PFSK-1 (cell line): ENCODE measurements around the gene XPNPEP1.

Experiments
- FOXP2 ChIP-seq: optimal IDR thresholded peaks from 2 replicates; pipeline ENCODE3; 2011; ENCODE audit warnings: borderline replicate concordance, control low read depth, inconsistent platforms; ENCODE audit not compliant: insufficient read depth; ENCODE audit errors: extremely low read length, extremely low read depth
- POLR2AphosphoS5 ChIP-seq: IDR thresholded peaks from 2 replicates; pipeline ENCODE4 v1.6.1; 2012; ENCODE audit warnings: low read depth, mild to moderate bottlenecking, control low read depth, low read length, moderate library complexity
- SIN3A ChIP-seq: IDR thresholded peaks from 2 replicates; pipeline ENCODE4 v1.6.1; 2012; ENCODE audit warnings: mild to moderate bottlenecking, low read length, moderate library complexity, borderline replicate concordance; ENCODE audit not compliant: insufficient read depth
- TAF1 ChIP-seq: IDR thresholded peaks from 2 replicates; pipeline ENCODE4 v1.6.1; 2012; ENCODE audit warnings: low read length, control low read depth, borderline replicate concordance; ENCODE audit not compliant: insufficient read depth
- TF ChIP-seq, protein P1 (sequence below), 2 experiments: IDR thresholded peaks; 2 replicates each; pipeline versions ENCODE4 v1.6.1 to v1.8.0; 2011 to 2012; ENCODE audit warnings: low read depth in 2 of 2, low read length in 2 of 2, control low read depth in 1 of 2, inconsistent platforms in 1 of 2, mild to moderate bottlenecking in 1 of 2, moderate library complexity in 1 of 2; ENCODE audit not compliant: insufficient read depth in 1 of 2

XPNPEP1 gene

DNA sequence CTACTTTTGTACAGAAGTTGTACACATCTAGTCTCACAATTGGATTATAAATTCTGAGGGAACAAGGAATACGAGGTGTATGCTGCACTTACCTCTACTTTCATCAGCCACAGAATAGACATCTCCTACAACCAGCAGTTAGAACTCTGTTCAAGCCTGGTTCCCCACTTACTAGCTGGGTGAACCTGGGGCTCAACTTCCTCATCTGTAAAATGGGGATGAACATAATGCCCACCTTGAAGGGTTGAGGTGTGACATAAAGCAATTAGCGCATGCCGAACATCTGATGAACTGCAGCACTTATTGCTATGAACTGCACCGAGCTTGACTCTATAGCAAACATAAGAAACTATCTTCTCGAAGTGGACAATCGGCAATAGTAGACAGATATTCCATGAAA is 25.3 kb downstream of the XPNPEP1 start:
- no peak for TF ChIP-seq TAF1
- TF ChIP-seq, protein P1, sequence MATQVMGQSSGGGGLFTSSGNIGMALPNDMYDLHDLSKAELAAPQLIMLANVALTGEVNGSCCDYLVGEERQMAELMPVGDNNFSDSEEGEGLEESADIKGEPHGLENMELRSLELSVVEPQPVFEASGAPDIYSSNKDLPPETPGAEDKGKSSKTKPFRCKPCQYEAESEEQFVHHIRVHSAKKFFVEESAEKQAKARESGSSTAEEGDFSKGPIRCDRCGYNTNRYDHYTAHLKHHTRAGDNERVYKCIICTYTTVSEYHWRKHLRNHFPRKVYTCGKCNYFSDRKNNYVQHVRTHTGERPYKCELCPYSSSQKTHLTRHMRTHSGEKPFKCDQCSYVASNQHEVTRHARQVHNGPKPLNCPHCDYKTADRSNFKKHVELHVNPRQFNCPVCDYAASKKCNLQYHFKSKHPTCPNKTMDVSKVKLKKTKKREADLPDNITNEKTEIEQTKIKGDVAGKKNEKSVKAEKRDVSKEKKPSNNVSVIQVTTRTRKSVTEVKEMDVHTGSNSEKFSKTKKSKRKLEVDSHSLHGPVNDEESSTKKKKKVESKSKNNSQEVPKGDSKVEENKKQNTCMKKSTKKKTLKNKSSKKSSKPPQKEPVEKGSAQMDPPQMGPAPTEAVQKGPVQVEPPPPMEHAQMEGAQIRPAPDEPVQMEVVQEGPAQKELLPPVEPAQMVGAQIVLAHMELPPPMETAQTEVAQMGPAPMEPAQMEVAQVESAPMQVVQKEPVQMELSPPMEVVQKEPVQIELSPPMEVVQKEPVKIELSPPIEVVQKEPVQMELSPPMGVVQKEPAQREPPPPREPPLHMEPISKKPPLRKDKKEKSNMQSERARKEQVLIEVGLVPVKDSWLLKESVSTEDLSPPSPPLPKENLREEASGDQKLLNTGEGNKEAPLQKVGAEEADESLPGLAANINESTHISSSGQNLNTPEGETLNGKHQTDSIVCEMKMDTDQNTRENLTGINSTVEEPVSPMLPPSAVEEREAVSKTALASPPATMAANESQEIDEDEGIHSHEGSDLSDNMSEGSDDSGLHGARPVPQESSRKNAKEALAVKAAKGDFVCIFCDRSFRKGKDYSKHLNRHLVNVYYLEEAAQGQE (IDR thresholded peaks at IDR 0.05; ENCODE audit: insufficient read depth in 1 of 2, low read depth in 2 of 2, low read length in 2 of 2): no peak
- no peak for TF ChIP-seq SIN3A
- no peak for TF ChIP-seq POLR2AphosphoS5
- no peak for TF ChIP-seq FOXP2

DNA sequence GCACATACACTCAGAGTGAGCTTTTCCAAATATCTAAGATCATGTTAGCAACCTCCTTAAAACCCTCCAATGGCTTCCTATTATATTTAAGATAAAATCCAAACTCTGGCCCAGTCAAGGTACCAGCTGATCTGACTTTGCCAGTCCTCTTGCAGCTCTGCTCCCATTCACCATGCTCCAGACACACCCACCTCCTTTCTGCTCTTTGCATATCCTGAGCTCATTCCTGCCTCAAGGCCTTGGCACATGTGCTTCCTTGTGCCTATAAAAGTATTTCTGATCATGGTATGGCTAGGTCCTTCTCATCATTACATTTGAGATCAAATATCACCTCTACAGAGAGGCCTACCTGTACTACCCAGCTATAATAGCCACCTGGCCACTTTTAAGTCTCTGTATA is 27.5 kb downstream of the XPNPEP1 start:
- TF ChIP-seq POLR2AphosphoS5 (no peak), FOXP2 (no peak), SIN3A (no peak), TAF1 (no peak)
- TF ChIP-seq, protein P1 (IDR thresholded peaks at IDR 0.05; ENCODE audit: insufficient read depth in 1 of 2, low read depth in 2 of 2, low read length in 2 of 2): no peak

DNA sequence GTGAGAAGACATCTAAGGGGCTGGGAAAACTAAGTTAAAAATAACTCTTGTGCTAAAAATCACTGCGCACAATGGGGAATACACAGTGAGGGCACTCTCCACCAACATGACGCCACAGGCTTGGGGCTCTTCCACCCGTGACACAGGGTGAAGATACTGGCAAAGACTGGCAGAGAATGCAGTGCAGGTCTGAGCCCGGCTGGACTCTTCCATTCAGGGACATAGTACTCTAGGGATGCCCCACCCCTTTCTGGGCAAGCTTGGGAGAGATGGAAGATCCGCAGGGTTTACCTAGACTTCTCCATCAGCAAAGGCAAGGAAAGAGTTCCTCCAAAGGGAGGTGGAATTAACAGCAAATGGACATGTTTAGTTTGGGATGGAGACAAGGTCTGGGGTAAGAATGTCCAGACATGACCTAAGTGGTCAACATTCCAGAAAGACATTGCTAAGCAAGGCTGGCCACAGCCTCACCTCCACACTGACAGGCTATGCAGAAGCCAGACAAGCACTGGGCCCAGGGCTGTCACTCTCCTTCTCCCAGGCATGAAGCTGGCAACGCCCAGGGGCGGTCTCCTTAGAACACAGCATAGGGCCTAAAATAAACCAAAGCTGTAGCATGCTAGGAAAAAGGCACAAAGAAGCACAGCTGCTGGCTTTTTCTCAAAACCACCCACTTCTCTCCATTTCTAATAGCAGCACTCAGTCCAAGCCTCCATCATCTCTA is 28.1 kb downstream of the XPNPEP1 start:
- TF ChIP-seq, protein P1 (IDR thresholded peaks at IDR 0.05; ENCODE audit: insufficient read depth in 1 of 2, low read depth in 2 of 2, low read length in 2 of 2): no peak
- TF ChIP-seq POLR2AphosphoS5 (no peak), FOXP2 (no peak), TAF1 (no peak), SIN3A (no peak)

DNA sequence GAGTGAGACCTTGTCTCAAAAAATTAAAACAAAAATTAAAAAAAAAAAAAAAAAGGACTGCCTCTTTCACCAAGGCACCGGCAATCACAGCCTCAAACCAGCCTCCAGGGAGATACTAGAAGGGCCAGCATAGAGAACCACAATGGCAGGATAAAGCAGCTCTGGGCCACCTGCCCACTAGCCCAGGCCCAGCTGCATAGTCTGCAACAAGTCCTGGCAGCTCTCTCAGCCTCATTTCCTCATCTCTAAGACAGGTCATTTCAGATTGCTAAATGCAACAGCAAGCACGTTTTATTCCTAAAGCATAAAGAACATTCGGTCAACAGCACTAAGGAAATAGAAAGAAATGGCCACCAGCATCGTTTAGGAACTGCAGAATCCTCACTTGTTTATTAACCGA is 28.8 kb downstream of the XPNPEP1 start:
- TF ChIP-seq FOXP2 (no peak), POLR2AphosphoS5 (no peak), SIN3A (no peak)
- TF ChIP-seq, protein P1 (IDR thresholded peaks at IDR 0.05; ENCODE audit: insufficient read depth in 1 of 2, low read depth in 2 of 2, low read length in 2 of 2): no peak

DNA sequence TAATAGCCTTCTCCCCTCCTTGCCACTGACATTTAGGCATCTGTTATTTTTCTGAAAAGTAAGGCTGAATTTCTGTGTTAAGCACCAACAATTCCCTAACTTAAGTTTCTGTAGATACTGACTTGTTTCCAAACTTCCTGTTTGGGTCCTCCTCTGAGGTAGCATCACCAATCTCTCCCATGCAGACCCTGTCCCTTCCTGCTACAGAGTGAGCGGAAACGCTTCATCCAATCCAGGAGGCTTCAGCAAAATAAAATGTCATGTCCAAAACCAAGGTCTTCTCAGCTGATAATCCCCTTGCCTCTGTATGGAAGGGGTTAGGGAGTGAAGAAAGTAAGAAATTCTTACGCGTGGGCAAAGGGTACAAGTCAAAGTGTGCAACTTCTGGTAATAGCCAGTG is 29.9 kb downstream of the XPNPEP1 start:
- TF ChIP-seq FOXP2 (no peak), SIN3A (no peak), TAF1 (no peak), POLR2AphosphoS5 (no peak)
- TF ChIP-seq, protein P1 (IDR thresholded peaks at IDR 0.05; ENCODE audit: insufficient read depth in 1 of 2, low read depth in 2 of 2, low read length in 2 of 2): no peak
